NB4 (cell line): ENCODE results near the gene CNTNAP2.

Experiments used
- POLR2A ChIP-seq: IDR thresholded peaks from 2 replicates; pipeline ENCODE4 v1.6.1; 2011; ENCODE audit warnings: mild to moderate bottlenecking; ENCODE audit not compliant: insufficient read length; ENCODE audit errors: extremely low read depth
- TF ChIP-seq, protein P1 (sequence below): IDR thresholded peaks from one replicate; pipeline ENCODE4 v1.5.1; 2012; ENCODE audit warnings: low read depth, low read length

- TF ChIP-seq, protein P1, sequence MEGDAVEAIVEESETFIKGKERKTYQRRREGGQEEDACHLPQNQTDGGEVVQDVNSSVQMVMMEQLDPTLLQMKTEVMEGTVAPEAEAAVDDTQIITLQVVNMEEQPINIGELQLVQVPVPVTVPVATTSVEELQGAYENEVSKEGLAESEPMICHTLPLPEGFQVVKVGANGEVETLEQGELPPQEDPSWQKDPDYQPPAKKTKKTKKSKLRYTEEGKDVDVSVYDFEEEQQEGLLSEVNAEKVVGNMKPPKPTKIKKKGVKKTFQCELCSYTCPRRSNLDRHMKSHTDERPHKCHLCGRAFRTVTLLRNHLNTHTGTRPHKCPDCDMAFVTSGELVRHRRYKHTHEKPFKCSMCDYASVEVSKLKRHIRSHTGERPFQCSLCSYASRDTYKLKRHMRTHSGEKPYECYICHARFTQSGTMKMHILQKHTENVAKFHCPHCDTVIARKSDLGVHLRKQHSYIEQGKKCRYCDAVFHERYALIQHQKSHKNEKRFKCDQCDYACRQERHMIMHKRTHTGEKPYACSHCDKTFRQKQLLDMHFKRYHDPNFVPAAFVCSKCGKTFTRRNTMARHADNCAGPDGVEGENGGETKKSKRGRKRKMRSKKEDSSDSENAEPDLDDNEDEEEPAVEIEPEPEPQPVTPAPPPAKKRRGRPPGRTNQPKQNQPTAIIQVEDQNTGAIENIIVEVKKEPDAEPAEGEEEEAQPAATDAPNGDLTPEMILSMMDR: no peak
- TF ChIP-seq POLR2A: no peak
These were observed 1827.7 kb downstream of the CNTNAP2 start for GRCh38 chr7:147944321-147944720.
